ENCODE data around the gene ACBD6. TPM values are rescaled to one million over a fixed set of nuclear protein-coding genes. Genes with fewer than 3 reads are reported as not detected.

Gene ACBD6
- polyA plus RNA-seq, 1 experiment = 49.0 TPM

DNA sequence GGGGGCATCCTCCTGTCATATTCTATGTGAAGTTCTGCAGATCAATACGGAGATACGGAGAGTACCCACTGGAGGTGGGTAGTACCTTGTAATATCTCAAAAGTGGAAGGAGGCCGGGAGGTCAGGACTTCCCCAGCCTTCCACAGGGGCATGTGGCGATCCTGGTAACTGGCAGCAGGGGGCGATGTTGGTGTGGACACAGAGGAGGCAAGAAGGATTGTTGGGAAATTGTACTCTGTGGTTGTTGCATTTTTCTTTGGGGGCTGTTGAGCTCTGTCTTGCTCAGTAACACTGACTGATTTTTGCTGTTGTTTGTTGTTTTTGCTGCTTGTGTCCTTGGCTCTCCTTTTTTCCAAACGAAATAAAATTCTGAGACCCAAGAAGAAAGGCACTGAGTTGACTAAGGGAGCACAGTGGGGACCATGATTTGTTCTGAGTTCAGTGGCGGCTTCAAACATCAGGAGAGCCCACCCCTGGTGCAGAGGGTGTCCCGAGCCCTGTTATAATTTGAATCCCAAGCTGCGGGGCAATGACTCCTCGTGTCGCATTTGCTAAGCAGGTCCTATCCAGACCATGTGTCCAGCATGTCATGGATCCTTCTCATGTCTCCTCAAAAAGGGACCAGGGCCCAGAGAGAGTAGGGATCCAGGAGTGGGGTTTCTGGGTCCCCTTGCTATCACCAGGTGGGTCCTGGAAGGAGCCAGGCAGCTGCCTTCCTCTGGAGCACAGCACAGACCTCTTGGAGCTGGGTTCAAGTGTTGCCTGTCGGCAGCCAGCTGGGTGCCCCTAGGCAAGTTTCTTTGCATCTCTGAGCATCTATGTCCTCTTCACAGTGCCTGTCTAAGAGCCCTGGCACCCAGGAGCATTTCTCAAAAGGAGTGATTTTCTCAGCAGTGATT, 249.5 kb downstream of the ACBD6 start:
- DNase-seq (ENCODE audit: low read depth) = no peak
- Histone ChIP-seq H3K4me3 (ENCODE audit: low read depth, low read length) (no peak overlapping the region), H3K36me3 (ENCODE audit: control insufficient read depth, insufficient read depth, low read length) (no peaks in the 10 kb centered on the region), H3K27me3 (ENCODE audit: control insufficient read depth, insufficient read depth, low read length) (no peaks in the 10 kb centered on the region; the same call in 1 of the 2 replicates)
- TF ChIP-seq, protein P1, sequence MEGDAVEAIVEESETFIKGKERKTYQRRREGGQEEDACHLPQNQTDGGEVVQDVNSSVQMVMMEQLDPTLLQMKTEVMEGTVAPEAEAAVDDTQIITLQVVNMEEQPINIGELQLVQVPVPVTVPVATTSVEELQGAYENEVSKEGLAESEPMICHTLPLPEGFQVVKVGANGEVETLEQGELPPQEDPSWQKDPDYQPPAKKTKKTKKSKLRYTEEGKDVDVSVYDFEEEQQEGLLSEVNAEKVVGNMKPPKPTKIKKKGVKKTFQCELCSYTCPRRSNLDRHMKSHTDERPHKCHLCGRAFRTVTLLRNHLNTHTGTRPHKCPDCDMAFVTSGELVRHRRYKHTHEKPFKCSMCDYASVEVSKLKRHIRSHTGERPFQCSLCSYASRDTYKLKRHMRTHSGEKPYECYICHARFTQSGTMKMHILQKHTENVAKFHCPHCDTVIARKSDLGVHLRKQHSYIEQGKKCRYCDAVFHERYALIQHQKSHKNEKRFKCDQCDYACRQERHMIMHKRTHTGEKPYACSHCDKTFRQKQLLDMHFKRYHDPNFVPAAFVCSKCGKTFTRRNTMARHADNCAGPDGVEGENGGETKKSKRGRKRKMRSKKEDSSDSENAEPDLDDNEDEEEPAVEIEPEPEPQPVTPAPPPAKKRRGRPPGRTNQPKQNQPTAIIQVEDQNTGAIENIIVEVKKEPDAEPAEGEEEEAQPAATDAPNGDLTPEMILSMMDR (IDR thresholded peaks at IDR 0.05; ENCODE audit: insufficient read depth, low read depth, low read length) = peak; percentile 88
- CTCF ChIA-PET = interaction anchor here (0.6 to 6.9 kb wide), 35 partner anchors 8 to 911 kb away, joined by 3 to 88 read pairs (median 4); no protein-coding TSS in a partner anchor
- POLR2A ChIA-PET = no interaction called here

DNA sequence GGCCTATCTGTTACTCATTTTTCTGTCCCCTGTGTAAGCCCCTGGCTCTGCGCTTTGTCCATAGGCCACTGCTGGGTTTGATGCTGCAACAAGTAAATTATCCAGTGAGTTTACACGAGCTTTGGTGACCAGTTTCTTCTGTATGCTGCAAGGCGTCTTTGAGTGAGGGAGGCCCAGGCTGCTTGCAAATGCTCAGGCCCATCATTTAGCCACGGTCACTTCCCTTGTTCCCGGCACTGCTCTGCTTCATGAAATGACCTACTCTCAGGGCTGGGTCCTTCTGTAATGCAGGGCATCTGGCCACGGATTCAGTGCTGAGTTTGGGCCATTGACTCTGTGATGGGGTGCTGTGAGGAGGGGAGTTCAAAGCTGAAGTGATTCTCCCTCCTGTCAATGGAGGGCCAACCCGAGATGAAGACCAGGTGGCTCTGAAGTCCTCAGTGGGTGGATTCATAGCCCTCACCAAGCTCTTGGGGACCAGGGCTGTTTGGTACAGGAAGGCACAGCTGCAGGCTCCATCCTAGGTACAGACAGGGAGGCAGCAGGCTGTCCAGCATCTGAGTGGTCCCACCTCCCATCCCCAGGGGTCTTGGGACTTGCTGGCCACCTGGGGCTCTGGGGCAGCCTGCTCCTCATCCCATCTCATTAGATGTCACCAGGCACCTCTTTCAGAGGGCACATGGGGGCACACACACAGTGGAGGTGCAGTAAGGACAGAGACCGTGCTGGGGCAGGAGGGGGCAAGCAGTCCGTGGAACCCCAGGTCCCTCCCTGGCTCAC, 250.7 kb downstream of the ACBD6 start:
- CTCF ChIA-PET = interaction anchor here (0.6 to 6.9 kb wide), 17 partner anchors 9 to 237 kb away, joined by 3 to 88 read pairs (median 7); no protein-coding TSS in a partner anchor

DNA sequence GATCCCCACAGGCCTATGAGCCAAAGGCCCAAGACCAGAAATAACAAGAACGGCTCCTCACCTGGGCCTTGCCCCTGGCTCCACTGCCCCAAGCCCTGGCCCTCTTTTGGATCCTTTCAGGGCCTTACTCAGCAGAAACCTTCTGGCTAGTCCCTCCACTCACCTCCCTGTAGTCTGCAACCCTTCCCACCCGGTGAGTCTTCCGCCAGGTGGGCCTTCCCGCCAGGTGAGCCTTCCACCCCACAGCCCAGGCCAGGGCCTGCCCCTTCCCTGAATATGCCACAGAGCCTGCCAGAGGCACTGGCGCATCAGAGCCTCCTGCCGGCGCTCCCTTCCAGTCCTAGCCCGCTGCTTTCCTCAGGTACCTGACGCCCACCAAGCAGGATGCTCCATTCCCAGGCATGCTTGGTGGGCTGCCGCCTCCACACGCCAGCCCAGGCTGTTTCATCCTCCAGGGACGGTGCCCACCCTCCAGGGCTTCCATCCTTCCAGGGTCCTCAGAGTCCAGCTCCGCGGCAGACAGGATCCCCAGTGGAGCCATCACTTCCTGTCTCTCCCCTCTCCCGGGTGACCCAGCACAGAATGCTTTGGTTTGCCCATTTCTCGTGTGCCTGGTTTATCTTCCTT, 251.4 kb downstream of the ACBD6 start:
- ChIA-PET CTCF (interaction anchor here (1.1 to 6.9 kb wide), 8 partner anchors 9 to 230 kb away, joined by 3 to 88 read pairs (median 10); no protein-coding TSS in a partner anchor), POLR2A (no interaction called here)
- Histone ChIP-seq H3K36me3 (ENCODE audit: control insufficient read depth, insufficient read depth, low read length) (no peaks in the 10 kb centered on the region), H3K4me3 (ENCODE audit: low read depth, low read length) (no peak overlapping the region), H3K27me3 (ENCODE audit: control insufficient read depth, insufficient read depth, low read length) (no peaks in the 10 kb centered on the region; the same call in 1 of the 2 replicates)
- DNase-seq (ENCODE audit: low read depth) = no peak
- TF ChIP-seq, protein P1 (IDR thresholded peaks at IDR 0.05; ENCODE audit: insufficient read depth, low read depth, low read length) = no peak

More for the DNA sequence above, 250.7 kb downstream of the ACBD6 start:
- no peak for DNase-seq (ENCODE audit: low read depth)
- Histone ChIP-seq H3K36me3 (ENCODE audit: control insufficient read depth, insufficient read depth, low read length) (no peaks in the 10 kb centered on the region), H3K27me3 (ENCODE audit: control insufficient read depth, insufficient read depth, low read length) (no peaks in the 10 kb centered on the region; the same call in 1 of the 2 replicates), H3K4me3 (ENCODE audit: low read depth, low read length) (no peak overlapping the region)
- TF ChIP-seq, protein P1 (IDR thresholded peaks at IDR 0.05; ENCODE audit: insufficient read depth, low read depth, low read length) = no peak
- POLR2A ChIA-PET = no interaction called here

DNA sequence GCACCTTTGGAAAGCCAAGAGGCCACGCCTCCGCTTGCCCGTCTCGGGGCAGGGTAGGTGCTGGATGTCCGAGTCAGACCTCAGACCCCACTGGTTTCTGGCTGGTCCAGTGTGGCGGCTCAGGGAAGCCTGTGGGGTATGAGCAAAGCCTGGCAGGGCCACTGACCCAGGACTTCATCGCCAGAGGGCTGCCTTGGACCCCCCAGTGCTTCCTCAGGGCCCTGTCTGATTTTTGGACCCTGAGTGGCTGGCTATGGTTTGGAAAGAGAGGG, 251.9 kb downstream of the ACBD6 start:
- CTCF ChIA-PET = no interaction called here

More for the DNA sequence above, 251.9 kb downstream of the ACBD6 start:
- Histone ChIP-seq H3K27me3 (ENCODE audit: control insufficient read depth, insufficient read depth, low read length) (no peaks in the 10 kb centered on the region; the same call in 1 of the 2 replicates), H3K36me3 (ENCODE audit: control insufficient read depth, insufficient read depth, low read length) (no peaks in the 10 kb centered on the region), H3K4me3 (ENCODE audit: low read depth, low read length) (no peak overlapping the region)
- no peak for DNase-seq (ENCODE audit: low read depth)
- POLR2A ChIA-PET = no interaction called here
- TF ChIP-seq, protein P1 (IDR thresholded peaks at IDR 0.05; ENCODE audit: insufficient read depth, low read depth, low read length) = no peak

Data from BJ (cell line).